Natural killer cell (primary cell): ENCODE data around the gene PRPF8. TPM values are rescaled to one million over a fixed set of nuclear protein-coding genes. Genes with fewer than 3 reads are reported as not detected.

Source experiments
- ATAC-seq, 3 donors: fragments of 150-1000 bp in 2 of 3; fragments of 200-7000 bp in 1 of 3; cut with Tn5 transposase; 1 replicate in 1 of 3; 2 replicates in 2 of 3; pipeline ENCODE4 v1.10.0; 2021; ENCODE audit warnings: mild to moderate bottlenecking in 2 of 3, moderate library complexity in 2 of 3
- DNase-seq, 2 donors: peaks; one replicate each; pipeline versions ENCODE4 v3.0.0 to v3.0.0-alpha.2; 2013 to 2021; ENCODE audit warnings: mixed read lengths in 1 of 2
- H3K27ac ChIP-seq: one replicate; pipeline ENCODE4 v1.5.1; 2013; ENCODE audit warnings: mild to moderate bottlenecking, low read length
- H3K27me3 ChIP-seq: one replicate; pipeline ENCODE4 v1.6.1; 2013; ENCODE audit warnings: low read length; ENCODE audit not compliant: control insufficient read depth, insufficient read depth
- H3K36me3 ChIP-seq: one replicate; pipeline ENCODE4 v1.6.1; 2013; ENCODE audit warnings: low read length; ENCODE audit not compliant: control insufficient read depth, insufficient read depth
- H3K4me1 ChIP-seq: one replicate; pipeline ENCODE4 v1.6.1; 2013; ENCODE audit warnings: low read length; ENCODE audit not compliant: control insufficient read depth, insufficient read depth
- H3K4me3 ChIP-seq: one replicate; pipeline ENCODE4 v1.5.1; 2013; ENCODE audit warnings: low read length
- H3K9me3 ChIP-seq: one replicate; pipeline ENCODE4 v1.6.1; 2013; ENCODE audit warnings: low read length; ENCODE audit not compliant: control insufficient read depth, insufficient read depth
- H3K27ac Mint-ChIP-seq, 2 donors: one replicate each; pipeline ENCODE4 v1.8.0; 2022; ENCODE audit warnings: mild to moderate bottlenecking in 2 of 2, mixed read lengths in 2 of 2, moderate library complexity in 1 of 2
- H3K27me3 Mint-ChIP-seq, 2 donors: one replicate each; pipeline ENCODE4 v1.8.0; 2022; ENCODE audit warnings: low read depth in 2 of 2, mixed read lengths in 2 of 2
- H3K36me3 Mint-ChIP-seq: one replicate; pipeline ENCODE4 v1.8.0; 2022; ENCODE audit warnings: mixed read lengths
- H3K4me1 Mint-ChIP-seq, 2 donors: one replicate each; pipeline ENCODE4 v1.8.0; 2022; ENCODE audit warnings: mixed read lengths in 2 of 2
- H3K4me3 Mint-ChIP-seq: one replicate; pipeline ENCODE4 v1.8.0; 2022; ENCODE audit warnings: mild to moderate bottlenecking, moderate library complexity, mixed read lengths
- H3K9me3 Mint-ChIP-seq, 2 donors: one replicate each; pipeline ENCODE4 v1.8.0; 2022; ENCODE audit warnings: mixed read lengths in 2 of 2
- WGBS: methylation state at CpG from one replicate; pipeline ENCODE4 v1.1.7; 2013; ENCODE audit warnings: missing lambda C conversion rate; ENCODE audit not compliant: insufficient coverage; 5-methylcytosine and 5-hydroxymethylcytosine counted together
- intact Hi-C: fragments of 100-400 bp; cut with micrococcal nuclease; formaldehyde crosslinking; loops from one replicate; pipeline ENCODE4 v1.14.2; 2022
- total RNA-seq, 4 donors: library from RNA; stranded (reverse); fragments of 120-200 nt in 1 of 4; gene quantifications; one replicate each; pipeline versions ENCODE4 v1.2.3 to v1.2.4, GENCODE V29; 2013 to 2022
- TF ChIP-seq, protein P1 (sequence below): fragments of 200-600 bp; IDR thresholded peaks from one replicate; pipeline ENCODE4 v1.8.0; 2022; ENCODE audit warnings: antibody characterized with exemption

The PRPF8 gene
- total RNA-seq, 3 donors from 2014 or later (not counting 1 experiment from before 2014, with no cell fraction given) = 475 to 508 (median 480) TPM

DNA sequence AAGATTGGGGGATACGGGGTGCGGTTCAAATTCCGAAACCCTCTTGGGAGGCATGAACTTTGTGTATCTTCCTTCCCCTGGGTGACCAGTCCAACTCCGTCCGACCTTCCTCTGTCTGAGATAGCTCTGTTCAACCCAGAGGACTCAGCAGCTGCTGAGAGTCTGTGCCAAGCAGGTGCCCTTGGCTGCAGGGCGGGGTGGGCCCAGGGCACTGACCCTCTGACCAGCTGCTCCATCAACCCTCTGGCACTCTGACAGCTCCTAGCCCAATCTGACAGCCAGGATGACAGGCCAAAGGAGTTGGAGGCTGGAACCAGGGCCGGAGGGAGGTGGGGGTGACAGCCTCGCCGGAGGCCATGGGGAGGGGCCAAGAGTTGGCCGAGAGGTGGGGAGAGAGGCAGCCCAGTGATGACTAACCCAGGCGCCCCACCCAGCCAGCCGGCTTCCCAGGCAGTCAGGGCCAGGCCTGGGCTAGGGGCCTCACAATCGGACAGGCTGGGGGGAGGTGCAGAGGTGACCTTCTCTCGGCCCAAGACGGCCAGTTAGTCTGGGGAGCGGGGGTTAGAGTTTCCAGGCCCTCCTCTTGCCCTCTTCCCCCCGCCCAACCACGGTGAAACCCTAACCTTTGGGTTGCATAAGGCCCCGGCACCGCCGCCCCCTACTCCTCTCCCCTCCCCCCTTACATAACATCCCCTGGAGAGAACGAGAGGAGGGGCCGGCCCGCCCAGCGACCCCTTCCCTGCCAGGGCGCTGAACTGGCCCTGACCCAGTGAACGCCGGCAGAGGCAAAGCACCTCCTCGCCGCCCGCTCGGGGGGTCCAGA is 30.5 kb upstream of the PRPF8 start:
- H3K4me3 Mint-ChIP-seq = peak overlapping the region; percentile 69
- H3K36me3 Mint-ChIP-seq = peaks cover 8% of the 10 kb centered on the region
- H3K4me3 ChIP-seq = peak overlapping the region; percentile 59
- peaks cover 3% of the 10 kb centered on the region for H3K27me3 ChIP-seq
- DNase-seq (peak; percentile 57 to 66), ATAC-seq (peak in 1 of 3 donors; percentile 19)
- H3K27ac ChIP-seq = no peak overlapping the region
- WGBS = 6% methylated on average over 32 of the region's 32 CpGs
- intact Hi-C loops = loop anchor here (10.0 kb wide), 1 partner anchor 320 kb away; the partner anchor contains the start of gene DPH1
- H3K27ac Mint-ChIP-seq = peak overlapping the region in 1 of 2 donors; percentile 95
- no peaks in the 10 kb centered on the region for H3K9me3 ChIP-seq
- H3K27me3 Mint-ChIP-seq = peaks cover 0 to 8% of the 10 kb centered on the region in 2 donors
- TF ChIP-seq, protein P1, sequence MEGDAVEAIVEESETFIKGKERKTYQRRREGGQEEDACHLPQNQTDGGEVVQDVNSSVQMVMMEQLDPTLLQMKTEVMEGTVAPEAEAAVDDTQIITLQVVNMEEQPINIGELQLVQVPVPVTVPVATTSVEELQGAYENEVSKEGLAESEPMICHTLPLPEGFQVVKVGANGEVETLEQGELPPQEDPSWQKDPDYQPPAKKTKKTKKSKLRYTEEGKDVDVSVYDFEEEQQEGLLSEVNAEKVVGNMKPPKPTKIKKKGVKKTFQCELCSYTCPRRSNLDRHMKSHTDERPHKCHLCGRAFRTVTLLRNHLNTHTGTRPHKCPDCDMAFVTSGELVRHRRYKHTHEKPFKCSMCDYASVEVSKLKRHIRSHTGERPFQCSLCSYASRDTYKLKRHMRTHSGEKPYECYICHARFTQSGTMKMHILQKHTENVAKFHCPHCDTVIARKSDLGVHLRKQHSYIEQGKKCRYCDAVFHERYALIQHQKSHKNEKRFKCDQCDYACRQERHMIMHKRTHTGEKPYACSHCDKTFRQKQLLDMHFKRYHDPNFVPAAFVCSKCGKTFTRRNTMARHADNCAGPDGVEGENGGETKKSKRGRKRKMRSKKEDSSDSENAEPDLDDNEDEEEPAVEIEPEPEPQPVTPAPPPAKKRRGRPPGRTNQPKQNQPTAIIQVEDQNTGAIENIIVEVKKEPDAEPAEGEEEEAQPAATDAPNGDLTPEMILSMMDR = no peak
- H3K4me1 Mint-ChIP-seq = peaks cover 31 to 58% of the 10 kb centered on the region in 2 donors
- H3K4me1 ChIP-seq = peaks cover 46% of the 10 kb centered on the region
- peaks cover 11% of the 10 kb centered on the region for H3K36me3 ChIP-seq
- H3K9me3 Mint-ChIP-seq = no peaks in the 10 kb centered on the region

DNA sequence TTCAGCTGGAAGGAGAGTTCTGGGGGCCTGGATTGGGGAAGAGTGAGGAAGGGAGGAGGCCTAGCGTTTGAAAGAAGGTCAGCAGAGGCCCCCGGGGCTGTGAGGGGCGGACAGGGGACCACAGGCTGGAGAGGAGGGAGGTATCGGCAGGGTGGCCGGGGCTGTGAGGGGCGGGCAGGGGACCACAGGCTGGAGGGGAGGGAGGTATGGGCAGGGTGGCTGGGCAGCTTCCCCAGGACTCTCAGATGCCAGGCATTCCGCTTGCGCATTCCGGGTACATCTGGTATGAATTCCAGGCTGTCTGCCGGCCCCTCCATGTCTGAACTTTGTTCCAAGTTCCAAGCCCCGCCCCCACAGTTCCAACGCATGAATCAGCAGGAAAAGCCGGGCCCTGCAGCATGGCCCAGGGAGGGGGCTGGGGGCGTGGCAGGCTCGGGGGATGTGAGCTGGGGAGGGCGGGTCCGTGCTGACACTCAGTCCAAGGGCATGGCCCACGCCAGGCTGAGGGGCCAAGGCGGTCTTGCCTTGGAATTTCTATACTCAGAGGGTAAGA is 29.8 kb upstream of the PRPF8 start:
- ATAC-seq = no peak
- no peak for DNase-seq
- 28% methylated on average over 19 of the region's 19 CpGs for WGBS
- H3K9me3 ChIP-seq = no peaks in the 10 kb centered on the region
- Mint-ChIP-seq H3K4me1 (peaks cover 31 to 58% of the 10 kb centered on the region in 2 donors), H3K27ac (peak overlapping the region in 1 of 2 donors; percentile 95), H3K9me3 (no peaks in the 10 kb centered on the region), H3K27me3 (peaks cover 0 to 8% of the 10 kb centered on the region in 2 donors), H3K4me3 (peak overlapping the region; percentile 73), H3K36me3 (peaks cover 8% of the 10 kb centered on the region)
- intact Hi-C loops = loop anchor here (10.0 kb wide), 1 partner anchor 320 kb away; the partner anchor contains the start of gene DPH1
- TF ChIP-seq, protein P1 = no peak
- peaks cover 4% of the 10 kb centered on the region for H3K27me3 ChIP-seq
- no peak overlapping the region for H3K4me3 ChIP-seq
- peaks cover 52% of the 10 kb centered on the region for H3K4me1 ChIP-seq
- peaks cover 11% of the 10 kb centered on the region for H3K36me3 ChIP-seq
- H3K27ac ChIP-seq = no peak overlapping the region

DNA sequence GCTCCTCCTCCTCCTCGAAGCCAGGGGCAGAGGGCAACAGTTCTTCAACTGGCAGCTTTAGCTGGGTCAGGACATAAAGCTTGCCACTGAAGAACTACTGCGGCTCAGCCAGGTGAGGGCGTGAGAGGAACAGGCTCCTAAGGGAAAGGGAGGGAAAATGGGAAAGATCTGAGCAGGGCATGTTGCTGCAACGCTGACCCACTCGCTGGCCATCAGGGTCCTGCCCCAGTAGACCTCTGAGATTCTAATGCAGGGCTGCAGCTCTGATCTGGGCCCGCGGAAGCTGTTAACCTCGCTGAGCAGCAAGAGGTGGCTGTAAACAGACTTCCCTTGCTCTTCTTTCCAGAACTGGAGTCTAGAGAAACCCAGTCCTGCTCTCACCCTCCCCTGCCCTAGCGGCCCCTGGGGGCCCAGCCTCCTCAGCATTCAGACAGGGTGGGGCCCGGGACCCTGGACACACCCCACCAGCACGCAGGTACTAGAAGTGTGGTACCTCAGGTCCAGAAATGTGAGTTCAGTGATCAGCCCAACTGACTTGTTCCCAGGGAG is 29.3 kb upstream of the PRPF8 start:
- Histone ChIP-seq H3K27me3 (peaks cover 6% of the 10 kb centered on the region), H3K36me3 (peaks cover 11% of the 10 kb centered on the region), H3K4me3 (no peak overlapping the region), H3K9me3 (no peaks in the 10 kb centered on the region), H3K4me1 (peaks cover 56% of the 10 kb centered on the region), H3K27ac (no peak overlapping the region)
- TF ChIP-seq, protein P1 = no peak
- WGBS = 37% methylated on average over 11 of the region's 11 CpGs
- DNase-seq (no peak), ATAC-seq (no peak)
- peaks cover 0 to 8% of the 10 kb centered on the region in 2 donors for H3K27me3 Mint-ChIP-seq
- H3K4me3 Mint-ChIP-seq = peak overlapping the region; percentile 73
- peak overlapping the region in 1 of 2 donors; percentile 80 for H3K27ac Mint-ChIP-seq
- H3K36me3 Mint-ChIP-seq = peaks cover 8% of the 10 kb centered on the region
- no peaks in the 10 kb centered on the region for H3K9me3 Mint-ChIP-seq
- peaks cover 31 to 58% of the 10 kb centered on the region in 2 donors for H3K4me1 Mint-ChIP-seq
- intact Hi-C loops = loop anchor here (10.0 kb wide), 1 partner anchor 321 kb away; the partner anchor contains the start of gene DPH1
